Fibroblast of pulmonary artery (primary cell): ENCODE data around the gene LIG3.

ENCODE experiments used
- DNase-seq: peaks from one replicate; pipeline ENCODE4 v3.0.0-alpha.2; 2010; ENCODE audit warnings: low read depth
- H3K4me3 ChIP-seq: replicated peaks from 2 replicates; pipeline ENCODE4 v1.5.1; 2011; ENCODE audit warnings: low read depth, mild to moderate bottlenecking, control low read depth, low read length, moderate library complexity
- TF ChIP-seq, protein P1 (sequence below): IDR thresholded peaks from 2 replicates; pipeline ENCODE4 v1.5.1; 2011; ENCODE audit warnings: mild to moderate bottlenecking, control low read depth, low read length, inconsistent platforms; ENCODE audit errors: missing control alignments

LIG3 gene

DNA sequence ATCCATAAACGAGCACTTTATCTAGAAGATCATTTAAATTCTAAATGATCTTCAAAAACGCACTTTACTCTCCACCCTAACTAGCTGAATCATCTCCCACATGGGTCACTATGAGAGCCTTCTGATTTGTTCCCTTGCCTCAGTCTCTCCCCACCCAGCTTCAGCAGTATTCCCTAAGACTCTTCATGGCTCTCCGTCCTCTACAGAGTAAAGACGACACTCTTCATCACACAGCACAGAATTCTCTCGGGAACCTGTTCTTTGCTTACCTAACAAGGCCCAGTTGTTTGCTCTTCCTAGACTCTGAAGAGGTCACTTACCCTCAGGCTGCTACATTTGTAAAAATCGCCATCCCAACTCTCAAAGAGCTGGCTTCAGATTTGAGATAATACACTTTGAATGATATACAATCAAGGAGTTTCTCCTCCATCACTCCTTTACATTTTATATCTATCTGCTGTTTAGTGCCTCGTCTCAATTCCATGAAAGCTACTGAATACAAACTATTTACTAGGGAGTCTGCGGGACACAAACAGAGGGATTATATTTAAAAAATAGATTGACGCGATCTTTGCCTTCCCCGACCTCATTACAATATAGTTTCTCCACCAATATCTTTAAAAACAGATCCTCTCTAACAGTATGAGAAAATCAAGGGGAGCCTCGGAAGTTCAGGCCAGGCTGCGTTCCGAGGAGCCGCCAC lies 511 bp upstream of the LIG3 start:
- DNase-seq, result no peak
- peak overlapping the region; percentile 79 for H3K4me3 ChIP-seq
- TF ChIP-seq, protein P1, sequence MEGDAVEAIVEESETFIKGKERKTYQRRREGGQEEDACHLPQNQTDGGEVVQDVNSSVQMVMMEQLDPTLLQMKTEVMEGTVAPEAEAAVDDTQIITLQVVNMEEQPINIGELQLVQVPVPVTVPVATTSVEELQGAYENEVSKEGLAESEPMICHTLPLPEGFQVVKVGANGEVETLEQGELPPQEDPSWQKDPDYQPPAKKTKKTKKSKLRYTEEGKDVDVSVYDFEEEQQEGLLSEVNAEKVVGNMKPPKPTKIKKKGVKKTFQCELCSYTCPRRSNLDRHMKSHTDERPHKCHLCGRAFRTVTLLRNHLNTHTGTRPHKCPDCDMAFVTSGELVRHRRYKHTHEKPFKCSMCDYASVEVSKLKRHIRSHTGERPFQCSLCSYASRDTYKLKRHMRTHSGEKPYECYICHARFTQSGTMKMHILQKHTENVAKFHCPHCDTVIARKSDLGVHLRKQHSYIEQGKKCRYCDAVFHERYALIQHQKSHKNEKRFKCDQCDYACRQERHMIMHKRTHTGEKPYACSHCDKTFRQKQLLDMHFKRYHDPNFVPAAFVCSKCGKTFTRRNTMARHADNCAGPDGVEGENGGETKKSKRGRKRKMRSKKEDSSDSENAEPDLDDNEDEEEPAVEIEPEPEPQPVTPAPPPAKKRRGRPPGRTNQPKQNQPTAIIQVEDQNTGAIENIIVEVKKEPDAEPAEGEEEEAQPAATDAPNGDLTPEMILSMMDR, result no peak

GRCh38 chr17:34980681-34981537 lies 597 bp downstream of the LIG3 start:
- DNase-seq, result peak; percentile 89
- peak overlapping the region; percentile 79 for H3K4me3 ChIP-seq

DNA sequence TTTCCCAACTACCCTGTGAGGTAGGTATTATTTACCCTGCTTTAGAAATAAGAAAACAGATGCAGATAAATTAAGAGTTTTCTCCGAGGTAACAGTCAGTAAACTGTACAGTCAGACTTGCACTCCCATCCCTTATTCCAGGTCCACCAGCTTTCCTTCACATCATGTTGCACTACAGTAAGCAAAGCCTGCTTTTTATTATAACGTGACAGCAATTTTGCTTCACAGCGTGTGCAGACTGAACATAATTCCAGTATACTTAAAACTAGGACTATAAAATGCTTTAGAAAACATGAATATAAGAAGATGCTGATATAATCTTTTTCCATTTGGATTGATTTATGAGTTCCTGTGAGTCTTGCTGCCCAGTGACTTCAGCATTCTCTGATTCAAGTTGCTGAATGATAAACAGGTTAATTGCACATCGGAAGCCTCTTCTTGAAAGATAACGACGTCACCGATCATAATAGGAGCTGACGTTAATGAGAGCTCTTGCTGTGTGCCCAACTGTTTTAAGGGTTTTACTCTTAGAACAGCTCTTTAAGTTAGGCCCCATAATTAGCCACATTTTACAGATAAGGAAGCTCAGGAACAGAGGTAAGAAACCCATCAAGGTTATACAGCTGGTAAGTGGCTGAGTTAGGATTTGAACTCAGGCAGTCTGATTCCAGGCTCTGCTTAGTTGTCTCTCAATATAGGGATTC lies 1.4 kb downstream of the LIG3 start:
- peak; percentile 23 for DNase-seq
- TF ChIP-seq, protein P1, result no peak
- peak overlapping the region; percentile 79 for H3K4me3 ChIP-seq

More at GRCh38 chr17:34980681-34981537, 597 bp downstream of the LIG3 start:
- TF ChIP-seq, protein P1, result peak; percentile 43

GRCh38 chr17:34987232-34987631 lies 6.9 kb downstream of the LIG3 start:
- no peak overlapping the region for H3K4me3 ChIP-seq
- no peak for DNase-seq
- TF ChIP-seq, protein P1, result no peak

DNA sequence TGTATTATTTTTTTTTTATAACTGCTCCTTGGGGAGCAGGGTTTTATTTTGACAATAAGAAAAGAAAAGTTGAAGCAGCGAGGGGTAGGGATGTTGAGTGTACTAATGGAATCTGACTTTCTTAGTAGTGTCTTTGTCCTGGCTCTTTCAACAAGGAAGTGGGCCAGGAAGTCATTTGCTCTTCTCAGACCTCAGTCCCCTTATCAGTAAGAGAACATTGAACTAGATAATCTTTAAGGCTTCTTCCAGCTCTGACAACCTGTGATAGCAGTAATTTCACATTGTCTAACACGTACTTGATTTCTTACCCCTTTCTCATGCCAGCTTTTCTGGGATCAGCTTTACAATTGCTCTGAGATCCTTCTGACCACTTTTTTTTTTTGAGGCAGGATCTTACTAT lies 8.3 kb downstream of the LIG3 start:
- H3K4me3 ChIP-seq, result no peak overlapping the region
- TF ChIP-seq, protein P1, result no peak
- no peak for DNase-seq

- H3K4me3 ChIP-seq, result no peak overlapping the region
- TF ChIP-seq, protein P1, result no peak
These were observed 9.2 kb downstream of the LIG3 start for GRCh38 chr17:34989473-34989872.

More at GRCh38 chr17:34989473-34989872, 9.2 kb downstream of the LIG3 start:
- DNase-seq, result no peak
